Measurements from ENCODE around the gene OR2T6. TPM values are rescaled to one million over a fixed set of nuclear protein-coding genes. Genes with fewer than 3 reads are reported as not detected.

Gene OR2T6
- total and polyA plus RNA-seq, 2 donors (not counting 3 experiments of a cell fraction or from before 2014, with no cell fraction given), result not detected

DNA sequence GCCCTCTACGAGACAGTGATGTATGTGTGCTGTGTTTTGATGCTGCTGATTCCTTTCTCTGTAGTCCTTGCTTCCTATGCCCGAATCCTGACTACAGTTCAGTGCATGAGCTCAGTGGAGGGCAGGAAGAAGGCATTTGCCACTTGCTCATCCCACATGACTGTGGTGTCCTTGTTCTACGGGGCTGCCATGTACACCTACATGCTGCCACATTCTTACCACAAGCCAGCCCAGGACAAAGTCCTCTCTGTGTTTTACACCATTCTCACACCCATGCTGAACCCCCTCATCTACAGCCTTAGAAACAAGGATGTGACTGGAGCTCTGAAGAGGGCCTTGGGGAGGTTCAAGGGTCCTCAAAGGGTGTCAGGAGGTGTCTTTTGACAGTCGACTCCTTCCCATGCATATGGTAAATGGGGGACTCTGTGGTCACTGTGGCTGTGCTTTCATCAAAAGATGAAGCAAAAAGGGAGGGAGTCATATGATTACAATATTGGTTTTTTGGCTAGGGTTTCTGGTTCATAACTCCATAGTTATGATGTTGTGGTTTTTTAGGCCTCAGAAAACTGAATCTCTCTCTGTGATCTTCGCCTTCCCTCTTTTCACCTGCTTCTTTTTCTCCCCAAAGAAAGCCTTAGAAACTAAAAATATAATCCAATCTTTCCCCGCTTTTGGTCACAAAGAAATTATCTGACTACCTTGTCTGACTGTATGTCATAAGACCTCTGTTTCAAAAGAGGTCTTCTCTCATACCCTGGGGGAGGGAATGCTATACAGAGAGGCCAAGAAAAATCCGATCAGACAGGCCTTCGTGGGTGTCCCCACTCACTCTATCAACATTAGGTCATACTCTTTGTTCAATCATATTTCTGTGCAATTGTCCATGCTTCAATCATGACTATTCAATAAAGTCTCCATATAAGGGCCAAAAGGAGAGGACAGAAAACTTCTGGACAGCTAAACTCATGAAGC is 31.5 kb downstream of the OR2T6 start:
- H3K4me3 ChIP-seq (replicated peaks in 1 of 3; ENCODE audit: insufficient read depth in 1 of 3, low read depth in 1 of 3, low read length in 3 of 3), result no peak overlapping the region
- no peak for FAIRE-seq
- intact Hi-C loops (cut with micrococcal nuclease) (no loop called here), dilution Hi-C loops (cut with MboI; ENCODE audit: extremely low pct_ligation_motif_present, low sequenced_read_pairs) (no loop called here)
- peaks cover 3% of the 10 kb centered on the region for H3K9me3 ChIP-seq (replicated peaks; ENCODE audit: control insufficient read depth, insufficient read depth, low read length)
- no TSS peak for BruUV-seq (replicated peaks)
- no peaks in the 10 kb centered on the region for H3K4me1 ChIP-seq (ENCODE audit: control insufficient read depth, extremely low read depth, insufficient read depth, low read length)
- H3K79me2 ChIP-seq (ENCODE audit: control insufficient read depth, insufficient read depth, low read length), result no peaks in the 10 kb centered on the region
- no peak overlapping the region for H2AFZ ChIP-seq (ENCODE audit: low read depth, low read length)
- H3K27me3 ChIP-seq (ENCODE audit: control insufficient read depth in 2 of 2, insufficient read depth in 2 of 2, low read length in 2 of 2), result no peaks in the 10 kb centered on the region
- H4K20me1 ChIP-seq (replicated peaks; ENCODE audit: control insufficient read depth, extremely low read depth, insufficient read depth, low read length), result no peaks in the 10 kb centered on the region
- H3K9ac ChIP-seq (replicated peaks; ENCODE audit: extremely low read depth, insufficient read depth, low read length), result no peak overlapping the region
- H3K9me1 ChIP-seq (replicated peaks; ENCODE audit: control insufficient read depth, extremely low read depth, insufficient read depth, low read length), result no peaks in the 10 kb centered on the region
- DNase-seq (ENCODE audit: low read depth, low spot score), result no peak
- no peaks in the 10 kb centered on the region for H3K36me3 ChIP-seq (ENCODE audit: control insufficient read depth in 2 of 2, extremely low read depth in 1 of 2, insufficient read depth in 2 of 2, low read length in 2 of 2)
- TF ChIP-seq POLR2A (IDR thresholded peaks at IDR 0.05; ENCODE audit: low read depth, low read length), result no peak
- TF ChIP-seq JUN (IDR thresholded peaks at IDR 0.05; ENCODE audit: borderline replicate concordance, insufficient read depth, insufficient read length, low read depth), result no peak
- TF ChIP-seq POLR2AphosphoS5 (IDR thresholded peaks at IDR 0.05; ENCODE audit: insufficient read depth, low read depth, low read length), result no peak
- TF ChIP-seq, protein P1, sequence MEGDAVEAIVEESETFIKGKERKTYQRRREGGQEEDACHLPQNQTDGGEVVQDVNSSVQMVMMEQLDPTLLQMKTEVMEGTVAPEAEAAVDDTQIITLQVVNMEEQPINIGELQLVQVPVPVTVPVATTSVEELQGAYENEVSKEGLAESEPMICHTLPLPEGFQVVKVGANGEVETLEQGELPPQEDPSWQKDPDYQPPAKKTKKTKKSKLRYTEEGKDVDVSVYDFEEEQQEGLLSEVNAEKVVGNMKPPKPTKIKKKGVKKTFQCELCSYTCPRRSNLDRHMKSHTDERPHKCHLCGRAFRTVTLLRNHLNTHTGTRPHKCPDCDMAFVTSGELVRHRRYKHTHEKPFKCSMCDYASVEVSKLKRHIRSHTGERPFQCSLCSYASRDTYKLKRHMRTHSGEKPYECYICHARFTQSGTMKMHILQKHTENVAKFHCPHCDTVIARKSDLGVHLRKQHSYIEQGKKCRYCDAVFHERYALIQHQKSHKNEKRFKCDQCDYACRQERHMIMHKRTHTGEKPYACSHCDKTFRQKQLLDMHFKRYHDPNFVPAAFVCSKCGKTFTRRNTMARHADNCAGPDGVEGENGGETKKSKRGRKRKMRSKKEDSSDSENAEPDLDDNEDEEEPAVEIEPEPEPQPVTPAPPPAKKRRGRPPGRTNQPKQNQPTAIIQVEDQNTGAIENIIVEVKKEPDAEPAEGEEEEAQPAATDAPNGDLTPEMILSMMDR (IDR thresholded peaks at IDR 0.05; ENCODE audit: extremely low read depth in 1 of 2, insufficient read depth in 1 of 2, low read depth in 1 of 2, low read length in 2 of 2), result no peak
- no peak for TF ChIP-seq FOS (IDR thresholded peaks at IDR 0.05; ENCODE audit: borderline replicate concordance, insufficient read depth, low read length)
- TF ChIP-seq, protein P2, sequence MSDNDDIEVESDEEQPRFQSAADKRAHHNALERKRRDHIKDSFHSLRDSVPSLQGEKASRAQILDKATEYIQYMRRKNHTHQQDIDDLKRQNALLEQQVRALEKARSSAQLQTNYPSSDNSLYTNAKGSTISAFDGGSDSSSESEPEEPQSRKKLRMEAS (IDR thresholded peaks at IDR 0.05; ENCODE audit: insufficient read depth, insufficient read length), result no peak
- TF ChIP-seq MYC (IDR thresholded peaks at IDR 0.05; ENCODE audit: low read depth, low read length), result no peak
- no peak for TF ChIP-seq EZH2 (IDR thresholded peaks at IDR 0.05; ENCODE audit: borderline replicate concordance, low read depth, low read length, severe bottlenecking)
- TF ChIP-seq GATA2 (IDR thresholded peaks at IDR 0.05; ENCODE audit: insufficient read depth, insufficient read length, low read depth, low read length), result no peak
- no peak overlapping the region for H3K4me2 ChIP-seq (ENCODE audit: insufficient read depth, low read length)
- CTCF ChIA-PET, result no interaction called here
- POLR2A ChIA-PET, result no interaction called here
- no peak overlapping the region for H3K27ac ChIP-seq (ENCODE audit: insufficient read depth, low read depth, low read length)

All from endothelial cell of umbilical vein (primary cell).